GM12892 (cell line): ENCODE measurements around the gene AOPEP.

Source experiments
- DNase-seq: peaks from one replicate; pipeline ENCODE4 v3.0.0; 2011; ENCODE audit not compliant: insufficient read length
- FAIRE-seq: peaks from 2 replicates; lab custom pipeline; 2011; peaks lifted over from hg19 to GRCh38; lab: Jason Lieb, UNC
- POLR2A ChIP-seq: IDR thresholded peaks from 2 replicates; pipeline ENCODE4 v1.6.1; 2011; ENCODE audit warnings: low read depth, low read length, control low read depth
- POLR2AphosphoS5 ChIP-seq: IDR thresholded peaks from 2 replicates; pipeline ENCODE4 v1.6.1; 2011; ENCODE audit warnings: low read depth, low read length, control low read depth
- TAF1 ChIP-seq: IDR thresholded peaks from 2 replicates; pipeline ENCODE4 v1.6.1; 2011; ENCODE audit warnings: low read depth, mild to moderate bottlenecking, control low read depth, low read length, borderline replicate concordance

AOPEP gene

GRCh38 chr9:94945197-94946144, 219.0 kb downstream of the AOPEP start:
- TF ChIP-seq POLR2AphosphoS5 (no peak), POLR2A (no peak), TAF1 (no peak)
- FAIRE-seq (no peak), DNase-seq (no peak)

- TF ChIP-seq POLR2AphosphoS5 (no peak), TAF1 (no peak), POLR2A (no peak)
- DNase-seq = no peak
- no peak for FAIRE-seq
Measured at GRCh38 chr9:94946256-94946655, 219.8 kb downstream of the AOPEP start.

- TF ChIP-seq POLR2A = no peak
- TF ChIP-seq POLR2AphosphoS5 = no peak
- TF ChIP-seq TAF1 = no peak
- no peak for FAIRE-seq
Measured at GRCh38 chr9:94948567-94949235, 222.2 kb downstream of the AOPEP start.

GRCh38 chr9:94949370-94949769, 222.9 kb downstream of the AOPEP start:
- TF ChIP-seq TAF1 (no peak), POLR2A (no peak), POLR2AphosphoS5 (no peak)
- FAIRE-seq (no peak), DNase-seq (no peak)

More at GRCh38 chr9:94948567-94949235, 222.2 kb downstream of the AOPEP start:
- DNase-seq = no peak

GRCh38 chr9:94950040-94950578, 223.6 kb downstream of the AOPEP start:
- DNase-seq (no peak), FAIRE-seq (no peak)
- no peak for TF ChIP-seq TAF1

GRCh38 chr9:94950579-94951323, 224.3 kb downstream of the AOPEP start:
- TF ChIP-seq TAF1 = no peak
- no peak for TF ChIP-seq POLR2AphosphoS5
- TF ChIP-seq POLR2A = no peak
- FAIRE-seq (no peak), DNase-seq (no peak)

GRCh38 chr9:94951324-94952135, 225.0 kb downstream of the AOPEP start:
- DNase-seq (no peak), FAIRE-seq (no peak)
- TF ChIP-seq POLR2A (no peak), POLR2AphosphoS5 (no peak), TAF1 (no peak)

- no peak for FAIRE-seq
- TF ChIP-seq TAF1 (no peak), POLR2AphosphoS5 (no peak), POLR2A (no peak)
Measured at GRCh38 chr9:94952565-94953373, 226.3 kb downstream of the AOPEP start.

GRCh38 chr9:94956731-94957130, 230.2 kb downstream of the AOPEP start:
- no peak for TF ChIP-seq POLR2A
- no peak for TF ChIP-seq POLR2AphosphoS5
- no peak for TF ChIP-seq TAF1
- FAIRE-seq = no peak
- no peak for DNase-seq

More at GRCh38 chr9:94952565-94953373, 226.3 kb downstream of the AOPEP start:
- DNase-seq = no peak
